HG03066 (cell line): ENCODE data around the gene ALDH1L1.
A peak's percentile ranks its signal among the peaks of the same experiment; 100 is the strongest.
"Not testable (repeated sequence)": the region's sequence is repeated elsewhere in the genome, so short reads cannot be mapped to it uniquely, and the experiment has no call there.

Source experiments
- ATAC-seq: cut with Tn5 transposase; IDR thresholded peaks from one replicate; pipeline ENCODE4 v1.9.1; 2021; ENCODE audit warnings: low read depth; ENCODE audit not compliant: unreplicated experiment

The ALDH1L1 gene

DNA sequence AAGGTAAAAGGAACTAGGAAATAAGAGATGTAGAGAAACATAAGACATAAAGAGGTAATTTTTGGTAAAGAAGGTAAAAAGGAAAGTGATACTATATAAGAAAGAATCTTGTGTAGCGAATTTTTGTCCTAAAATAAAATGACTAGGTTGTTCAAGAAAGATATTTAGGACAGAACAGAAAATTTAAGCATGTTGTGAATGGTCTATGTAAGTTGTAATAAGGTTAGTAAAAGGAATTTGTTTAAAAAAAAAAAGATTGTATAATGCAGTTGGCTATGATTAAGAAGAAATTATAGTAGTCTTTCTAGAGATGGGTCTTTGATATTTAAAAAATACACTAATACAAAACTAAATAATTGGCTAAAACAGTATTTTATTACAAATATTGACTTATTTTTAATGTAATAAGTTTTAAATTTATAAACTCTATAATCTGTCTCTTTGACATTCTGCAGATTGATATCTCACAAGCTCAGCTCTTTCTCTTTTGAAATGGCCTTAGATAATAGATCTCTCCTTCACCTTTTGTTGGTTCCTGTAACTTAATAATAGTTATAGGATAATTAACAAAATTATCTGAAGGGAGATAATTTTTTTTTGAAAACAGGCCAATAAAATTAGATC, 92.7 kb downstream of the ALDH1L1 start:
- ATAC-seq: no peak

- no peak for ATAC-seq
These were observed 94.5 kb downstream of the ALDH1L1 start for GRCh38 chr3:126085841-126086240.

- ATAC-seq: no peak
These were observed 95.1 kb downstream of the ALDH1L1 start for GRCh38 chr3:126085276-126085675.

- ATAC-seq: no peak
These were observed 95.6 kb downstream of the ALDH1L1 start for GRCh38 chr3:126084768-126085180.

GRCh38 chr3:126083913-126084767, 96.2 kb downstream of the ALDH1L1 start, which contains the start of gene SLC41A3:
Gene SLC41A3, minus strand, starts transcription at chr3:126084124. Its CDS starts 15,905 bp downstream, at chr3:126068219.
- ATAC-seq: peak; percentile 91

DNA sequence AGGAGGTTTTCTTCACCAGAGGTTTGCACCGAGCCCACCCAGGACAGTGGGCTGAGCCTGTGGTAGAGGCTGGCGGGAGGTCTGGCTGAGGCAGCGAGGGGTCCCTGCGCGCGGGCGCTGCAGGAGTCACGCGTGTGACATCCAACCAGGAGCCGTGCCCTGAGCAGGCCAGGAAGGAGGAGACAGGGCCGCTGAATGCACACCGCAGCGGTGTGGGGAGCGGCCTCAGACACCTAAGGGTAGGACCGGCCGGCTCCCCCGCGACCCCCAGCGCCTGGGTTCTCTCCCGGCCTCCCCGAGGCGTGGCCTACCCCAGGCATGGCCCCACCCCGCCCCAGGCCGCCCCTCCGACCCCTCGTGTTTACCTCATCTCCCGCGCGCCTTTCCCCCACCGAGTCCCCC, 96.9 kb downstream of the ALDH1L1 start:
- peak; percentile 39 for ATAC-seq

GRCh38 chr3:126083138-126083445, 97.3 kb downstream of the ALDH1L1 start:
- no peak for ATAC-seq

- no peak for ATAC-seq
These were observed 97.8 kb downstream of the ALDH1L1 start for GRCh38 chr3:126082362-126083137.

- ATAC-seq: no peak
These were observed 98.6 kb downstream of the ALDH1L1 start for GRCh38 chr3:126081618-126082361.

- ATAC-seq: no peak
These were observed 99.4 kb downstream of the ALDH1L1 start for GRCh38 chr3:126080970-126081369.

- no peak for ATAC-seq
These were observed 101.5 kb downstream of the ALDH1L1 start for GRCh38 chr3:126078866-126079265.

GRCh38 chr3:126077754-126078153, 102.6 kb downstream of the ALDH1L1 start:
- no peak for ATAC-seq

- ATAC-seq: no peak
These were observed 104.2 kb downstream of the ALDH1L1 start for GRCh38 chr3:126076140-126076539.

GRCh38 chr3:126070146-126070545, 110.2 kb downstream of the ALDH1L1 start:
- ATAC-seq: no peak

GRCh38 chr3:126067959-126068358, 112.4 kb downstream of the ALDH1L1 start:
- ATAC-seq: no peak

- not testable (repeated sequence) for ATAC-seq
These were observed 113.7 kb downstream of the ALDH1L1 start for GRCh38 chr3:126066676-126067075.

DNA sequence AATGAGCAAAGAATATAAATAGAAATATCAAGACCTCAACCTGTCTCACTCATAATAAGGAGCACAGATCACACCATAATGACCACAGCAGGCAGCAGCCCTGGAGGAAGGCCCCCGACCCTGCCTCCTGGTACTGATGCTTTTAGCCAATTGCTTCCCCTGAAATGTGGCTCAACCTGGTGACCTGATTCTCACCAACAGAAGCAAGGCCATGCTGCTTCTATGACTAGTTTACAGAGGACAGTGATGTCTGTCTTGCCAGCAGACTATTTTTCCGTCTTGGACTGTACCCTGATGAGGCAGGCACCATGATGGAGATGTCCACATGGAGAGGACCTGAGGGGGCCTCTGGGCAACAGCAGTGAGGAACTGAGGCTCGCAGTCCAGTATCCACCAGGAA, 114.5 kb downstream of the ALDH1L1 start:
- no peak for ATAC-seq

GRCh38 chr3:126064627-126065258, 115.6 kb downstream of the ALDH1L1 start:
- no peak for ATAC-seq

GRCh38 chr3:126063358-126063965, 116.9 kb downstream of the ALDH1L1 start:
- ATAC-seq: no peak
